LNCaP clone FGC (cell line): ENCODE data around the gene XDH.
A peak's percentile ranks its signal among the peaks of the same experiment; 100 is the strongest.

ENCODE experiments used
- DNase-seq: peaks from one replicate; pipeline ENCODE4 v3.0.0-alpha.2; 2011; ENCODE audit warnings: low read depth
- H3K4me3 ChIP-seq: 2 replicates; pipeline ENCODE4 v1.5.1; 2011; ENCODE audit warnings: mild to moderate bottlenecking, low read depth, low read length, control low read depth
- CTCF ChIP-seq: IDR thresholded peaks from 2 replicates; pipeline ENCODE4 v1.5.1; 2012; ENCODE audit warnings: mild to moderate bottlenecking; ENCODE audit not compliant: control insufficient read depth, insufficient read depth; ENCODE audit errors: extremely low read depth

Gene XDH

GRCh38 chr2:31286230-31286629, 128.3 kb downstream of the XDH start:
- TF ChIP-seq CTCF, result no peak
- DNase-seq, result peak; percentile 57
- H3K4me3 ChIP-seq, result no peak overlapping the region
